Left hindlimb (tissue), 1 donor: ENCODE data around the gene ABHD15.

Experiments used
- DNase-seq: peaks from one replicate; pipeline ENCODE4 v3.0.0-alpha.2; 2018

ABHD15 gene

GRCh38 chr17:29566473-29567303 is at the start of gene ABHD15:
TSS of gene ABHD15 (minus strand) at chr17:29567037. CDS start at chr17:29566966, 71 bp downstream.
- peak; percentile 74 for DNase-seq

- DNase-seq = peak; percentile 90
Measured at GRCh38 chr17:29615492-29616299, 48.9 kb upstream of the ABHD15 start.

DNA sequence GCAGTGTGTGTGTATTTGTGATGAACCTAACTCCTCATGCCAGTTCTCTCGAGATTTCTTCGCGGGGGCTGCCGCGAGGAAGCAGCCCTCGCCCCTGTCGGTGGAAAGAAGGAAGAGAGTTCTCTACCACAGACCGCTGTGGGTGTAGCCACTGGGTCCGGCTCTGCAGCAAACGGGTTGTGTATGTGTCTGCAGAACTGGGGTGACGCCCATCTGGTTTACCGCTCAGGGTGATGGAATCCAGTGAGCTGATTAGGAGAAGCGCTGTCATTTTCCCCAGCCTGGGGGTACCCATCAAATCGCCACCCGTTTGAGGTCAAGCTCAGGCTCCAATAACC is 48.2 kb upstream of the ABHD15 start:
- DNase-seq = peak; percentile 46

DNA sequence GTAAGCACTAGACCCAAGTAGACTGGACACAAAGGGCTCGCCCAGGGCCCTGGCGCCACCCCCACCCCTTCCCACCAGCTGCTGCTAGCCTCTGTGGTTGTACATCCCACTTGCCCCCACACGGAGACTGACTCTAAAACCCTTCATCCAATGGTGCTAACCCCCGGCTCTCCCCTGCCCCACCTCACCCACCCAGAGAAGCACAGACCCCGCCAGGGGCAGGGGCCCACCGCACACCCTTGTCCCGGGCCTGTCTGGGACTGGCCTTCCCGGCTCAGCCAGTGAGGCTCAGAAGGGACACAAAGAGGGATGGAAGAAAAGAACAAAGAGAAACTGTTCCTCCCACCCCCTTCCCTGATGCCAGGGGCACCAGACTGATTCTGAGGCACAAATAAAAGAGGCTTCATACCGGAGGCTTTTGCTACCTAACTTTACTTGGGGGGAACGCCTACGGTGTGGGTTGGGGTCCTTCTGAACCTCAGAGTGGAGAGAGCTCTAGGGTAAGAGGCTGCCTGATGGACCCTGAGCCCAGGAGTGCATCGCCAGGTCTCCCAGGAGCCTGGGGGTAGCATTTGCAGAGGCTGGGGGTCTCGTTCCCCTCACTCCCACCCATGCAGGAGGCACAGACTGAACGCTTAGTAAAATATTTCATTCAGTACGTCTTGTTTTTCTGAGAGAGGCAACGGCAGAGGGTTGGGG is 47.7 kb upstream of the ABHD15 start:
- DNase-seq = no peak

GRCh38 chr17:29613856-29614255 is 47.0 kb upstream of the ABHD15 start:
- DNase-seq = peak; percentile 51

DNA sequence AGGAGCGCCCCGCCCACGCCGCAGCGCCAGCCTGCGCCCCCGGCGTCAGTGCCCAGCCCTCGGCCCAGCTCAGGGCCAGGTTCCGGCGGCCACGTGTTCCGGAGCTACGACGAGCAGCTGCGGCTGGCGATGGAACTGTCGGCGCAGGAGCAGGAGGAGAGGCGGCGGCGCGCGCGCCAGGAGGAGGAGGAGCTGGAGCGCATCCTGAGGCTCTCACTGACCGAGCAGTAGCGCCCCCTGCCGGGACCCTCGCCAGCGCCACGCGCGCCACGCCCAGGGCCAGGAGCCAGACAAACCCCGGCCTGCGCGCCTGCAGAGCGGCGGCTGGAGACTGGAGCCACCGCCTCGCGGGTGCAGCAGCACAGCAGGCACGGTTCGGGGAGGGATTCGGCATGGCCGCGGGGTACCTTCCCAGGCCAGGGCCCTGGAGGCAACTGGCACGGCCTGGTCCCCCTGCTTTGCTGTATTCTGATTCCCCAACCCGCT is 46.6 kb upstream of the ABHD15 start:
- DNase-seq = peak; percentile 96

DNA sequence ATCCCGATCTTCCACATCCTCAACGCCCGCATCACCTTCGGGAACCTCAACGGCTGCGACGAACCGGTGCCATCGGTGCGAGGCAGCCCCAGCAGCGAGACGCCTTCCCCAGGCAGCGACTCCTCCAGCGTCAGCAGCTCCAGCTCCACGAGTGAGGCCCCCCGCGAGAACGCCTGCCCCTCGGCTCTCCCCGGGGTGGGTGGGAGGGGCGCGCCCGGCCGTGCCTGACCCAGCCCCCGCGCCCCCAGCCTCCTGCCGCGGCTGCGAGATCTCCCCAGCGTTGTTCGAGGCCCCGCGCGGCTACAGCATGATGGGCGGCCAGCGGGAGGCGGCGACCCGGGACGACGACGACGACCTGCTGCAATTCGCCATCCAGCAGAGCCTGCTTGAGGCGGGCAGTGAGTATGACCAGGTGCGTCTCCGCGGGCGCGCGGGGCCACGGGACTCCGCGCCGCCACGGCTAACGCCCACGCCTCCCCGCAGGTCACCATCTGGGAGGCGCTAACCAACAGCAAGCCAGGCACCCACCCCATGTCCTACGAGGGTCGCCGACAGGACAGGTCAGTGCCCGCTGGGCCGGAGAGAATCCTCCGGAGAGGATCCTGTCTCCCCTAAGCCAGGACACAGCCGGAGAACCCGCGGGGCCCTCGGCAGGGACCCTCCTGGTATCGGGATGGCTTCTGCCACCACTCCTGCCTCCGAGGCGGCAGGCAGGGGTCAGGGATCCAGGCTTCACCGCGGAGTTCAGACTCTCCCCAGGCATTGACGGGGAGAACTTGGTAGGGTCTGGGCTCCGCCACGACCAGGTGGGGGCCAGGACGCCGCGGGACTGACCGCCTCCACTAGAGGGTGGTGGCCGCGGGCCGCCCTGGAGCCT is 45.8 kb upstream of the ABHD15 start:
- DNase-seq = no peak

GRCh38 chr17:29612094-29612403 is 45.2 kb upstream of the ABHD15 start:
- no peak for DNase-seq

DNA sequence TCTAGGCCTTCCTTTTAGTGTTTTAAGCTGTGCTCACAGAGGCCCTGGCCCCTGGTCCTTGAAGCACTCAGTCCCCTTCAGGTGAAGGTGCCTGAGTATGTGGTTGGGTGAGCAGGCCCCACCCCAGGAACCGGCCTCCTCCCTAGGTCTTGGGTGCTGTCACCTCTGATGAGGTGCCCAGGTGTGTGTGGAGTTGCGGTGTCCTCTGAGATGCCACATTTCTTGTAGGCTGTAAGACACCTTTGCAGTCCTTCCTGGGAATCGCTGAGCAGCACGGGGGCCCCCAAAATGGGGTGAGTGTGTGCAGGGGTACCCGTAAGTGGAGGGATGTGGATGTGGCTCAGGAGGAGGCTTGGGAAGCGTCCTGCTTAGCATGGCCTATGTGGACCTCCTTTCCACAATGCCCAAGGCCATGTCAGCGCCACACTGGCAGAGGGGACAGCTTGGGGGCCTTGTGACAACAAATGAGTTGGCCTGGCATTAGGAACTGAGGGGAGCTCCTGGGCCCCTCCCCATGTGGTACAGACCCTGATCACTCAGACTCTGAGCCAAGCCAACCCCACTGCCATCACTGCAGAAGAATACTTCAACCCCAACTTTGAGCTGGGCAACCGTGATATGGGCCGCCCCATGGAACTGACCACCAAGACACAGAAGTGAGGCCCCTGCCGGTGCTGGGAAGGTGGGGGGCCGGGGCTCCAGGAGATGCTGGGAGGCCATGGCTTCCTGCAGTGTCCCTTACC is 44.7 kb upstream of the ABHD15 start:
- DNase-seq = no peak

- no peak for DNase-seq
Measured at GRCh38 chr17:29610395-29610794, 43.6 kb upstream of the ABHD15 start.

GRCh38 chr17:29608986-29609385 is 42.1 kb upstream of the ABHD15 start:
- DNase-seq = peak; percentile 23

DNA sequence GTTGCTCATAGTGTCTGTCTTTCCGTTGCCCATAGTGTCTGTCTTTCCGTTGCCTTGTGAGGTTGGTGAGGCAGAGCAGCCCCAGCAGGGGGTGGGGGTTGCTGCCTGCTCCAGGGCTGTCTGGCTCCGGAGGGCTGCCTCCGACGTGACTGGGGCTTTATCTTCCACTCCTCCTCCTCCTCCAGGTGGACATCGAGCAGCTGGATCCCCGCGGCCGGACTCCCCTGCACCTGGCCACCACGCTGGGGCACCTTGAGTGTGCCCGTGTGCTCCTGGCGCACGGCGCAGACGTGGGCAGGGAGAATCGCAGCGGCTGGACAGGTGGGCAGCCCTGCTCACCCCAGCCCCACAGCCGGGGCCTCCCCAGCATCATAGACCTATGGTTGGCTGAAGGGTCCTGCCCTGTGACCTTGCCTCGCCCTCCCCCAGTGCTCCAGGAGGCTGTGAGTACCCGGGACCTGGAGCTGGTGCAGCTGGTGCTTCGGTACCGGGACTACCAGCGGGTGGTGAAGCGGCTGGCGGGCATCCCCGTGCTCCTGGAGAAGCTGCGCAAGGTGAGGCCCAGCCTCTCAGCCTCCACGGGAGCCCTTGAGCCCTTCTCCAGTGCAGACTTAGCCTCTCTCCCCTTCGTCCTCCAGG is 40.8 kb upstream of the ABHD15 start:
- peak; percentile 18 for DNase-seq

DNA sequence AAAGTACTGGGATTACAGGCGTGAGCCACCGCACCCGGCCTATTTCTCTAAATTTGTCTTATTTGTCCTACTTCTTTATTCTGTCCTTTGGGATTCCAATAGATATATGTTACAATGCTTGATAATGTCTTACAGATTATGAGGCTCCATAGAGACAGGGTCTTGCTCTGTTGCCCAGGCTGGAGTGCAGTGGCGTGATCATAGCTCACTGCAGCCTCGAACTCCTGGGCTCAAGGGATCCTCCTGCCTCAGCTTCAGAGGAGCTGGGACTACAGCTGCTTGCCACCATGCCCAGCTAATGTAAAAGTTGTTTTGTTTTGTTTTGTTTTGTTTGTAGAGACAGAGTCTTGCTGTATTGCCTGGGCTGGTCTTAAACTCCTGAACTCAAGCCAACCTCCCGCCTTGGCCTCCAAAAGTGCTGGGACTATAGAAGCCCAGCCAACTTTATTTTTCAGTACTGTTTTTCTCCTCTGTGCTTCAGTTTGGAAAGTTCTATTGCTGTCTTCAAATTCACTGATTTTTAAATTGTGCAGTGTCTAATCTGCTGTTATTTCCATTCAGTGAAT is 36.4 kb upstream of the ABHD15 start:
- DNase-seq = peak; percentile 55

GRCh38 chr17:29597361-29598172 is 30.7 kb upstream of the ABHD15 start:
- peak; percentile 42 for DNase-seq

DNA sequence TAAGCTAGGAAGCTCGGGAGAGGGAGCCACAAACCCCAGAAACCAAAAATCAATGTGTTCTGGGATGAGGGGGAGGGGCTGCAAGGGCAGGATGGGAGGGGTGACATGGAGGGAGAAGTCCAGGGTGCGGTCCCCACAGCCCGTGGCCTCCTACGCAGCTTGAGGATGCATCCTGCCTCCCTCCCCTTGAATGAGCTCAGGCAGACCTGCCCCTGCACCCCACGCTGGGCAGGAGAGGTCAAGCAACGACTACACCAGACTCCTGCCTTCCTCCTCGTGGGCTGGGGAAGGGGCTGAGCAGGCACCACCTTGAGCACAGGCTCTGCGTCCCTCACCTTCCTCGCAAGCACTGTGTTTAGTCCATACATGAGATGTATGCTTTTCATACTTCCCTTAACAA is 30.0 kb upstream of the ABHD15 start:
- peak; percentile 31 for DNase-seq

- DNase-seq = peak; percentile 22
Measured at GRCh38 chr17:29595943-29596774, 29.3 kb upstream of the ABHD15 start.

DNA sequence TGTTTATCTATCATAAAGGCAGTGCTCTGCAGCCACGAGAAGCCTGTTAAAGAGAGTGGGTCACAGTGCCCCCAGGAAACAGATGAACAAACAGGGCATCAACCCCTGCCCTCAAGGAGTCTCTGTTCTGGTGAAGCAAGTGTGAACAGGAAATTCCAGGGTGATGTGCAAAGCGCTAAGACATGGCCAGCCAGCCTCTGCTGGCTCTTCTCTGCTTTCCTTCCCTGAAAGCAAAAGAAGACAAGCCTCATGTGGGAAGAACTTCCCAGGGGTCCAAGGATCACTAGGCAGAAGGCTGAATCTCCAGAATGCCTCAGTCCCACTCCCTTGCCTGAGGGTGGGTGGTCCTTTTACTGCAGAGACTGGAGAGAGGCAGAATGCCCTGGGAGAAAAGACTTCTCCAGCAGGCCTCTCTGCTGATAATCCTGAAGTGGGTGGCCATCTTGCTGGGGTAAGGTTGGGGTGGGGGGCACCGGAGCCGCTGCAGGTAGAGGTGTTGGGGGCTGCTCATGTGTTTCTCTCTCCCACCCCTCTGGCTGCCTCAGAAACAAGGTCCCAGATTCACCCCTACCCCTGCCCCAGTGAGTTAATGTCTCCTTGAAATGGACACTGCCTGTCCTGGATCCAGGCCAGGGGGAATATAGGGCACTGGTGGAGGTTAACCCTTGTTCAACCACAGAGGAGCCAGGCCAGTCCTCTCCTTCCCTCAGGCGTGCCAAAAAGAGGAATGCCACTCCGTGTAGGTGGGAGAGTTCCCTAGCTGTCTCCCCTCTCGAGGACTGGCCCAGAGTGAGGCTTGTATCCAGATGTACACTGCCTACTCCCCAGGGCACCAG is 28.5 kb upstream of the ABHD15 start:
- DNase-seq = peak; percentile 29

DNA sequence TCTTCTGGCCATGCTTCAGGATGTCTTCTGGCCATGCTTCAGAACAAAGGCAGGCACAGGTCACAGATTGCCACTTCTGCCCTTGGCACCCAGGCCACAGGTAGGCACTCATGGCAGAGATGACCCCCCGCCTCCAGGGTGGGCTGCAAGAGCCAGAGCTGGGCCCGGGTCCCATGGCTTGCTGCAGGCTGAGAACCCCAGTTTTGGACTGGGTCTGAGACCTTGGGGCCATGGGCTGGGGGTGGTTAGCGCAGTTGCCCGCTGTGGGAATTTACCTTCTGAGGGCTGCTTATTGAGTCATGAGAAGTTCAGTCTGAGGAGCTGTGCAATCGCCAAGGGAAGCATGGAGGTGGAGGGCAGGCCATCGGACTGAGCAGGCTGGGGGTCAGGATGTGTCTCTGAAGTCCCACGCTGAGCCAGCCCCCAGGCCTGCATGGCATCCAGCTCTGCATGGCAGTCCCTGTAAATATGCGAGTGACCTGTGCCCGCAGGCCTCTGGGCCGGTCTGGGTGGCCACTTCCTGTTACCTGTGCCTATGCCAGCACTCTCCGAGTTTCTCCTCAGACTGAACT is 27.8 kb upstream of the ABHD15 start:
- peak; percentile 27 for DNase-seq
